Stimulated activated CD8-positive, alpha-beta memory T cell treated with anti-CD3 and anti-CD28 coated beads, Interleukin-15, amount 100 ng/mL, for 48 hours (primary cell): ENCODE data around the gene PLEKHD1.
"Not testable (repeated sequence)": the region's sequence is repeated elsewhere in the genome, so short reads cannot be mapped to it uniquely, and the experiment has no call there.

Experiments used
- DNase-seq, 2 donors: peaks; one replicate each; pipeline ENCODE4 v3.0.0-alpha.2; 2020; ENCODE audit warnings: low read depth in 2 of 2

Gene PLEKHD1

DNA sequence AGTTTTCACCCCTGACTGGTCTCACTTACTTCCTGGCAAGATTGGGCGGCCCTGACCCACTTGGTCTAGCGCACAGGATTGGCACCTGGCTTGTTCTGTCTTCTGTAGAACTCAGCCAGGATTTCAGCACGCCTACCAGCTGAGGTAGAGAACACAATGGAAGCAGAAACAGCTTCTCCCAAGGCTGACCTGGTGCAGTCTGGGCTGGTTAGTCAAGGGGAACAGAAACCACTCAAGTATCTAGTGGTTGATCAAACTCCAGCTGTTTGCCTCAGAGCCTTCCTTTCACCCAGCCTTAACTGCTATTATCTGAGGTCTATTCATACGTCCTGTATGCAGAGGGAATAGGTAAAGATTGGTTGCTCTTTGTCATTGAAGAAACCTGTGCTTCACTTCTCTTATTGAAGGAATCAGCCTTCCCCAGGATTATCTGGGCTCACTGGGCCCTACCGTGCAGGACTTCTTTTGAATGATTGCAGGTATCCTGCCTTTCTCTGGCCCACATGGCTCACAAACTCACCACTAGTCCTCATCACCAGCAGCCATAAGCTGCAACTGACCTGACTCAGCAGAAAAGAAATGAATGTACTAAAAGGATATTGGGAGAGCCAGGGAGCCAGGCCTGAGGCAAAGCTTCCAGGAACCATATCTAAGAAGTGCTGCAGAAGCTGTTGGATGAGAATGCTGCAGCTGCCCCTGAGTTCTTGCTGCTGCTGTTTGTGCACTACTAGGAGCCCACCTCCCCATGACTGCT lies 2.5 kb upstream of the PLEKHD1 start:
- DNase-seq = no peak

DNA sequence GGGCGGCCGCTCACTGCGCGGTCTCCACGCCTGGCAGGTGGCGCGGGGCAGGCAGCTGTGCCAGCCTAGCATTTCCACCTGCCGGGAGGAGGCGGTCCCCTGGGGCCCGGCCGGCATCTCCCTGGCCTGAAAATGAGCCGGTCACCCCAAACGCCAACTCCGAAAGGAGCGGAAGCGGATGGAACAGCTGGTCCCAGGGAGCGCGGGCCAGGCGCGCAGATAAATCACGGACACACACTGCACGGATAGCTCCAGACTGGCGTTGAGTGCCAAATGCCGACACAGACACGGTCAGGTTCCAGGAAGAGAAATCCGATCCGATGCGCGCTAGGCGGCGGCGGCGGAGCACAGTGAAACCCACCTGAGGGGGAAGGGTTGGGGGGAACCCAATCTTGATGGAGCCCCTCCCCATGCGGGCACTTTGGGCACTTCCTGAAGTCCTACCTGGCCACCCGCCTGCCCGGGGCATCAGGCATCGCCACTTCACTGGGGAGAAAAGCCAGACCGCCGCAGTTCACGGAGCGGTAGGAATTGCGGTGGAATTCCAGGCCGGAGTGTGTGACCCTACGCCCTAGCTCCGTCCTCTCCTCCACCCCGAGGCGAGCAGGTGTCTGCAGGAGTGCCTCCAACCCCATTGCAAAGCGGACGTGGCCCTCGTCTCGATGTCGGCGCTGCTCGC lies 624 bp upstream of the PLEKHD1 start:
- no peak for DNase-seq

DNA sequence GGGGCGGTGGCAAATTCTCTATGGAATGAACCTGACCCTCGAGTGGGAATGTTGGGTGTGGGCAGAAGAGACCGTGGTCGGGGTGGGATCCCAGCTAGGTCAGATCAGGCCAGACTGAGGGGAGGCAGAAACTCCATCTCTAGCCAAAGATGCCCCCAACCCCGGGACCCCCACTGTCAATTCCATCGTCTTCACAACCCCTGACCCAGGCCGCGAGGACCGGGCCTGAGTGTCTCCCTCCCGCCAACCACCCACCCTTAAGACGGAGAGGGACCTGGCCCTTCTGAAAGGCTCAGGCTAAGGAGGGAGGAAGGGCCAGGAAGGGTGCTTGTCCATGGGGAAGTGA lies 760 bp downstream of the PLEKHD1 start:
- no peak for DNase-seq

DNA sequence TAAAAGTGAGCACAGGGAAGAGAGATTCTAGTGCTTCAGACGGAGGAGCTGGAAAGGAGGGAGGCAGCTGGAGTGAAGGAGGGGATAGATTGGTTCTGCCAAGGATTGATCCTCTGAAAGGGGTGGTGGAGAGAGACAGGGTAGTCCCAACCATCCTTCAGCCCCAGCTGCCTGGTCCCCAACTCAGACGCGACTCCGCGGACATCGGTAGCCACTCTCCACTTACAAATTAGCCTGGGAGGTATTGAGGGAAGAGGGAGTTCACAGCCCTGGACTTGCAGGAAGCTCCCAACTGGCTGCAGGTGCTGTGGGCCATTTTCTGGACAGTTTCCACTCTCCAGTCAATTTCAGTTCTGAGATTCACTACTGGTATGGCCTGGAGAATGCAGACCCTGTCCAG lies 1.2 kb downstream of the PLEKHD1 start:
- DNase-seq = no peak

GRCh38 chr14:69487226-69487625 lies 2.7 kb downstream of the PLEKHD1 start:
- DNase-seq = no peak

DNA sequence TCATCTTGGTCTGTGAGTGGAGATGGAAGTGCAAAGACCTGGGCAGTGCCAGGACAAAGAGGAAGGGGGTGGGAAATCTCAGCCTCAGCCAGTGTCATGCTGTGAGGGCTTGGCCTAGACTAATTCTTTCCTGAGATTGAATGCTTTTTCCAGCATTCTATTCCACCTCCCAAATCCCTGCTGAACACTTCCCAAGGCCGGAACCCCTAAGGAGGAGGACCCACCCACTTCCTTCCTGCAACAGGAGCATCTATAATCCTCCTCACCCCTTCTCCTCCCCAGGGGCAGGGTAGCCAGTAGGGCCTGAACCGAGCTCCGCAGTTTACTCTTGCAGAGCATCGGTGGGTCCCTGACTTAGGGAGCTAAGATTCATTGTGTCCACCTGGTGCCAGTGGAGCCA lies 3.2 kb downstream of the PLEKHD1 start:
- DNase-seq = no peak

- no peak for DNase-seq
Observed at GRCh38 chr14:69489495-69489894, 5.0 kb downstream of the PLEKHD1 start.

DNA sequence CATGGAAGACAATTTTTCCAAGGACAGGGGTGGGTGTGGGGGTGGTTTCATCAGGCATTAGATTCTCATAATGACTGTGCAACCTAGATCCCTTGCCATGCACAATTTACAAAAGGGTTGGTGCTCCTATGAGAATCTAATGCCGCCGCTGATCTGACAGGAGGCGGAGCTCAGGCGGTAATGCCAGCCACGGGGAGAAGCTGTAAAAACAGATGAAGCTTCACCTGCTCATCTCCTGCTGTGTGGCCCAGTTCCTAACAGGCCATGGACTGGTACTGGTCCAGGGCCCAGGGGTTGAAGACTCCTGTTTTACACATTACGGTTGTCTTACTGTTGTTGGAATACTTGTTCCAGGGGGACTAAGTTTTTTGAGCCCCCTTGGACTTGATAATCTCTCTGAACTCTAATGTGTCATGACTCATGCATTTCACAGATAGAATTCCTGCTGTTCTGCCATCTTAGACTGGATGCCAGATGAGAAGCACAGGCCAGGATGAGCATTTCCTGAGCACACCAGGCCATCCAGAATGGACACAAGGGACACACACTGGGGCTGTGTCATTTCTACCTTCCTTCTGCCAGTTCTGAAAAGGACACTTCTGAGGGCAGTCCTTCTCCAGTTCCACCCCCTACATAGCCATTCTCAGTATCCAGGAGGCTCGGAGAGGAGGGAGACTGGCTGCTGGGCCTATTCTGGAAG lies 5.8 kb downstream of the PLEKHD1 start:
- no peak for DNase-seq

DNA sequence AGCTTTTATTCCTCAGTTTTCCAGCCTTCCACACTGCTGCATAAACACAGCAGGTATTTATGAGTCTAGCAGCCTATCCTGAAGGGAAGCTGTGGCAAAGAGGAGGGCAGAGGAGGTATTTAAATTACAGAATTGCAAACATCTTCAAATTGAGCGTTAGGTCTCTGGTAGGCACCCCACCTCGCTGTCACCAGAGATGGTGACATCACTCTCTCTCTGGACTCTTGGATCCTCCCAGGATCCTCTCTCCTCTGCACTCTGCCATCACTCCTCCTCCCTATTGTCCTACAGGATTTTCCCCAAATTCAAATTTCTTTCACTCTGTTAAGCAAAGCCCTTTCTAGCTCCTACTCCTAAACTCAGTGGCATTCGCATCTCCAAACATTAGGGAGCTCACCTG lies 6.7 kb downstream of the PLEKHD1 start:
- DNase-seq = no peak

DNA sequence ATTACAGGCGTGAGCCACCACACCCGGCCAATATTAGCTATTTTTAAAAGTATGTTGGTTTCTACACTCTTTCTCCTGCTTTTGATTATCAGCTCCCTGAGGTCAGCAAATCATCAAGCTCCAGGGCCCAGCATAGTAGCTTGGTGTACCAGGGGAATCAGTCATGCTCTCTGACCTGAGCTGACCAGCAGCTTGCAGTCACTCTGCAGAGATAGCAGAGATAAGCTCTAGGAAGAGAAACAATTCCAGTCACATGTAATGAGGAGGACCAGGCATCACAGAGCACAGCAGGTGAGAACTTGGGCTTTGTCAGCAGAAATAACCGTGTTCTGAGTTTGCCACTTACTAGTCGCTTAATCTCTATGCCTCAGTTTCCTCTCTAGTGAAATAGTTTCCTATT lies 8.5 kb downstream of the PLEKHD1 start:
- no peak for DNase-seq

DNA sequence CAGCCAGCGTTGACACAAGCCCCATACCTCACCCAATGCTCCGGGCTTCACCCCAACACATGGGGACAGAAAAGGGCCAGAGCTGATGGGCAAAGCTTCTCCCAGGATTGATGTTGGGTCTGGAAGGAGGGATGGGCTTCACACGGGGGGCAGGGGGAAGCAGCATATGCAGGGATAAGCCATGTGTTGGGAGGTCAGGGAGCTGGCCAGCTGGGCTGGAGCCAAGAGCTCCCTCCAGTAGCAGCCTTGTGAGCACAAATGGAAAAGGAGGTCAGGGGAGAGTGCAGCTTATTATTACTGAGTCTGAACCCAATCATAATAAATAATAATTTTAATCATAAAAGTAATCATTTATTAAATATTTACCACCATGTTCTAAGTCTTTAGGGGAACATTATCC lies 9.3 kb downstream of the PLEKHD1 start:
- DNase-seq = no peak

GRCh38 chr14:69495341-69495921 lies 10.9 kb downstream of the PLEKHD1 start:
- DNase-seq = no peak

DNA sequence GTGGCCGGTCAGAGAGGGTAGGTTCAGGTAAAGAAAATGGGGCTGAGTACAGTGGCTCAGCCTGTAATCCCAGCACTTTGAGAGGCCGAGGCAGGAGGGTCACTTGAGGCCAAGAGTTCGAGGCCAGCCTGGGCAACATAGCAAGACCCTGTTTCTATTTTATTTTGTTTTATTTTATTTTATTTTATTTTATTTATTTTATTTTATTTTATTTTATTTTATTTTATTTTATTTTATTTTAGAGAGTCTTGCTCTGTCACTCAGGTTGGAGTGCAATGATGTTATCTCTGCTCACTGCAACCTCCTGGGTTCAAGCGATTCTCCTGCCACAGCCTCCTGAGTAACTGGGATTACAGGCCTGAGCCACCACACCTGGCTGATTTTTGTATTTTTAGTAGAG lies 13.3 kb downstream of the PLEKHD1 start:
- DNase-seq = not testable (repeated sequence)

DNA sequence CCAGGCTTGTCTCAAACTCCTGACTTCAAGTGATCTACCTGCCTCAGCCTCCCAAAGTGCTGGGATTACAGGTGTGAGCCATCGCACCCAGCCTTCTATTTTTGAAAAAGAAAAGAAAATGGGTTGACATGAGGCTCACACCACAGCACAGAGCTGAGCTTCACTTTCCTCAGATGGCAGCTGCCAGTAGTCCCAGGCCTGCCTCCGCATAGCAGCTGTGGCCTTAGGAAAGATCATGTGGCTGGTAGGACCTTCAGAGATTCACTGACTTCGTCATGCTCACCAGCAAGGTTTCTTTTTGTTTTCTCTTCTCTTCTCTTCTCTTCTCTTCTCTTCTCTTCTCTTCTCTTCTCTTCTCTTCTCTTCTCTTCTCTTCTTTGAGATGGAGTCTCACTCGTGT lies 13.8 kb downstream of the PLEKHD1 start:
- DNase-seq = not testable (repeated sequence)

DNA sequence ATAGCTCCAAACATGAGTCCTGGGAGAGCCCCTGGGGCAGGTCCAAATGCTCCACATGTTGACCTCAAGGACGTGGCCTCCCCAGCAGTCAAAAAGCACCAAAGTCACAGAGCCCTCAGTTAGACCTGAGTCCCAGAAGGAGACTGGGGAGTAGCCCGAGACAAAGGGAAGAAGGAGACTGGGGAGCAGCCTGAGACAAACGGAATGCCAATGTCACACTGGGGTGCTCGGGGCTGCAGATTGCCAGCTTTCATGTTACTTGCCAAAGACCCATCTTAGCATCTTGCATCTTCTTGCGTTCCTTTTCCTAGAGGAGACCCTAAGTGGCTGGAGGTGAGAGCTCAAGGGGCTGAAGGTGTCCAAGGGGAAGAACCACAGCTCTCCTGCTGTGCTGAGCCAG lies 14.9 kb downstream of the PLEKHD1 start:
- DNase-seq = no peak

- no peak for DNase-seq
Observed at GRCh38 chr14:69500096-69500495, 15.6 kb downstream of the PLEKHD1 start.

DNA sequence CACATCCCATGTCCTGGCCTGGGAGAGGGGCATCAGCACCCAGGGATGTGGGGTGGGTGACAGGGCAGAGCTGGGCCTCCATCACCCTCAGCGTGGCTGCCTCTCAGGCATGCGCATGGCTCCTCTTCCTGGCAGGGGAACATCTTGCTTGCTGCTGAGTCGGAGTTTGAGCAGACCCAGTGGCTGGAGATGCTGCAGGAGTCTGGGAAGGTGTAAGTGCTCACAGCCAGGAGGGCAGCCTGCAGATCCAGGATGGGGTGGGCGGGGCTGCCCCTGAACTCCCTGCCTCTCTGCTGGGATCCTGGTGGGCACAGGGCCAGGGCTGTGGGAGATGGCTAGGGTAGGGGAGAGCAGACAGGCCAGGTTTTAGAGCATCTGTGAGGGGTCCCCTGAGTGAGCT lies 16.2 kb downstream of the PLEKHD1 start:
- no peak for DNase-seq

GRCh38 chr14:69501423-69501838 lies 16.9 kb downstream of the PLEKHD1 start:
- no peak for DNase-seq

- DNase-seq = no peak
Observed at GRCh38 chr14:69504775-69505174, 20.2 kb downstream of the PLEKHD1 start.

DNA sequence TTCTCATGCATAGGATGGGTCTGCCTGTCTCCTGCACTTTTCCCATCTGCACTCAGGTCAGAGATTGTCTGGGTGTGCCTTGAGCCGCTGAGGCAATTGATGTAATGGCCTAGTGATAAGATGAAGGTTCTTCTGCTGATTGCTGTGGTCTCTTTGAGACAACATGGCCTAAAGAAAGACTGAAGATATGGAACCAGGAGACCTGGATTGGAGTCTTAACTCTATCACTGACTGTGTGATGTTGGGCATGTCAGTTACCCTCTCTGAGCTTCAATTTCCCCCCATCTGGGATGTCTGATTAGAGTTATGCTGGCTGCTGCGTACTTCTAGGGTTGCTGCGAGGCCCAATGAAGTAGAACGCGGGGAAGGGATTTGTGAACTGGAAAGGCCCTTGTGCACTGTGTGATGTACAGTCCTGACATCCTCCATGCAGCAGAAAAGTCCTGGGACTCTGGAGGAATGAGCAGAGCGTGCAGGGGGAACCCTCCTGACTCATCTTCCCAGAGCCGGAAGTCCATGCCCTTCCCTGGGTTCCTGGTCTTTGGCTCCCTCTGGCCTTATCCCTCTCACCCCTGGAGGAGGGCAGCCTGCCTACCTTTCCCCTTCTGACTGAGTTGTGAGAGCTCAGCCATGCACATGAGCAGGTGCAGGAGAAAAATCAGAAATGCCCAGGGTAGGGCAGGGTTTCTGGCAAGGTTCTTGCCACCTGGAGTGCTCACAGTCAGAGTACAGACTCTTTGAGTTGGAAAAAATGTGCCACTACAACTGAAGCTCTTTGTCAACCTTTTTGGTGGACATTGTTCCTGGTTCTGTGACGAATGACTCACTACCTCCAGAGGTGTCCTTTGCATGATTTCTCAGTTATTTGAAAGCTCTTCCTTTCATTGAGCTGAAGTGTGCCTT lies 21.1 kb downstream of the PLEKHD1 start:
- DNase-seq = no peak

GRCh38 chr14:69506241-69506595 lies 21.7 kb downstream of the PLEKHD1 start:
- DNase-seq = no peak
